ENCODE measurements around the gene SHKBP1.

The SHKBP1 gene

GRCh38 chr19:40603389-40604170, 26.9 kb downstream of the SHKBP1 start:
- DNase-seq, result peak; percentile 95

- no peak for DNase-seq
Observed at GRCh38 chr19:40604171-40604646, 27.5 kb downstream of the SHKBP1 start.

GRCh38 chr19:40604647-40605215, 28.1 kb downstream of the SHKBP1 start:
- DNase-seq, result no peak

GRCh38 chr19:40605216-40605971, 28.7 kb downstream of the SHKBP1 start:
- peak; percentile 77 for DNase-seq

DNA sequence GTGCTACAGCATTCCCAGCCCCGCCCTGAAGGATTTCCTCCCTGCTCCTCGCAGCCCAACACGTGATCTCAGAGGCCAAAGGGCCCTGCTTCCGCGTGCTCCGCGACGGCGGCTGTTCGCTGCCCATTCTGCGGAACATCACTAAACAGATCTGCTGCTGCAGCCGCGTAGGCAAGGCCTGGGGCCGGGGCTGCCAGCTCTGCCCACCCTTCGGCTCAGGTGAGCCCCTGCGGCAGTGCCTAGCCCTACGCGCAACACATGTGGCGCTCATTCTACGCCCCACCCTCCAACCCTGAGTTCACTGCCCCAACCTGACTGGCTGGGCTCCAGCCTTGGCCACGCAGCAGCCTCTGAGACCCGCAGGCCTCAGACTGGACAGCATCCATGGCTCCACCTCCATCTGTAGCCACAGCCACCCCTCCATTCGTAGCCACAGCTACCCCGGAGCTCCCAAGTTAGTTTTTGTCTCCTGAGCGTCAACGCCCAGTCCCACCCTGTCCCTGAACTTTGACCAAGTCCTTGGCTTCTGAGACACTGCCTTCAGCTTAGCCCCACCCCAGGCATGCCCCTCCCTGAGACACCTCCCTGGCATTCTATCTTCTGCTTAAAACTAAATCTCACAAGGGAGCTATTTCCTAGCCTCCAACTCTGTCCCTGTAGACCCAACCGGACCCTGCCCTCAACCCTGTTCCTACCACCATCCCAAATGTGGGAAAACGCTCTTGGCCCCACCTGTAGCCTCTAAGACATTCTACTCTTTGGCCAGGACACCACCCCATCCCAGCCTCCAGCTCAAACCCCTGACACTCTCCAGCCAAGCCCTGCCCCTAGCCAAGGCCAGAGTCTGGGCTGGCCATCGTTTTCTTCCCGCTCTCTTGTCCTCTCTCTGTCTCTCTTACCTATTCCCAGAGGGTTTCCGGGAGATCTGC, 30.9 kb downstream of the SHKBP1 start:
- DNase-seq, result no peak

DNA sequence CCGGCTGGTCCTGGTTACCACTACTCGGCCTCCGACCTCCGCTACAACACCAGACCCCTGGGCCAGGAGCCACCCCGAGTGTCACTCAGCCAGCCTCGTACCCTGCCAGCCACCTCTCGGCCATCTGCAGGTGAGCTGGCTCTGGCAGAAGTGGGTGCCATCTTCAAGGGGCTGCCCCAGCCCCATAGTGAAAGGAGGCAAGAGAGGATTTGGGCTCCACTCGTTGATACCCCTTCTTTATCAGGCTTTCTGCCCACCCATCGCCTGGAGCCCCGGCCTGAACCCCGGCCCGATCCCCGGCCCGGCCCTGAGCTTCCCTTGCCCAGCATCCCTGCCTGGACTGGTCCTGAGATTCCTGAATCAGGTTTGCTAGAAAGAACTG, 31.6 kb downstream of the SHKBP1 start:
- DNase-seq, result no peak

DNA sequence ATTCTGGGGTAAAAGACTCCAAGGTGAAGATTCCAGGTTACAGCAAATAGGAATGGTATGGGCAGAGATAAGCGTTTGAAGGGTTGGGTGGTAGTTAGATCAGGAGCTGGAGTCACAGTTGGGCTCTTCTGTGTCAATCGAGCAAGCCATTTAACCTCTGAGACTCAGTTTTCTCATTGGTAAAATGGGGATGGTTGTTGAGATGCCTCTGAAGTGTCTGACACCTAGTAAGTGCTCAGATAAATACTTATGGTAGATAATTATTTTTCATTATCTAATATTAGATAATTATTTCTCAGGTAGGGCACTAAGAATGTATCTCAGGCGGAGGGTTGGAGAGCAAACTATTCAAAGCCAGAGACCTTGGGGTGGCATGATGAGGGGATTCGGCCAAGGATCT, 32.3 kb downstream of the SHKBP1 start:
- no peak for DNase-seq

- DNase-seq, result peak; percentile 83
Observed at GRCh38 chr19:40609561-40610395, 33.1 kb downstream of the SHKBP1 start.

DNA sequence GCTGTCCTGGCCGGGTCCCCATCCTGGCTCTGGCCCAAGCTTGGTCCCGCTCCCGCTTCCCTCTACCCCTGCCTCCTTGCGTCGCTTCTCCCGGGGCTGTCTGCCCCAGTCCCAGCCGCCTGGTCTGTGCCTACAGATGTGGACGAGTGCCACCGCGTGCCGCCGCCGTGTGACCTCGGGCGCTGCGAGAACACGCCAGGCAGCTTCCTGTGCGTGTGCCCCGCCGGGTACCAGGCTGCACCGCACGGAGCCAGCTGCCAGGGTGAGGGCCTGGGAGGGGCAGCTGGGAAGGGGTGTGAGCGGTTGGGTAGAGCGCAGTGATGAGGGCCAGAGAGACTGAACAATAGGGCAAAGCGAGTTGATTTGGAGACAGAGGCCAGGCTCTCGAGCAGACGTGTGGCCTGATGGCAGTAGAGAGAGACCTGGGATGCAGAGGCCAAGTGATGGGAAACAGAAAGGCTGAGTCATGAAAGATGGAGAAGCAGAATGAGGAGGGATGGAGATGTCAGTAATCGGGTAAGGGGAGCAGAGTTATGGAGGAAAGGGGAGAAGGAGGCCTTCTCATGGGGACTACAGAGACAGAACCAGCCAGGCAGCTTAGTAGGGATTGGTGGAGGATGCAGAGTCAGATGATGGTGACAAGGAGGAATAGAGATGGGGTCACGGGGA, 33.9 kb downstream of the SHKBP1 start:
- peak; percentile 54 for DNase-seq

GRCh38 chr19:40611096-40611495, 34.4 kb downstream of the SHKBP1 start:
- DNase-seq, result no peak

DNA sequence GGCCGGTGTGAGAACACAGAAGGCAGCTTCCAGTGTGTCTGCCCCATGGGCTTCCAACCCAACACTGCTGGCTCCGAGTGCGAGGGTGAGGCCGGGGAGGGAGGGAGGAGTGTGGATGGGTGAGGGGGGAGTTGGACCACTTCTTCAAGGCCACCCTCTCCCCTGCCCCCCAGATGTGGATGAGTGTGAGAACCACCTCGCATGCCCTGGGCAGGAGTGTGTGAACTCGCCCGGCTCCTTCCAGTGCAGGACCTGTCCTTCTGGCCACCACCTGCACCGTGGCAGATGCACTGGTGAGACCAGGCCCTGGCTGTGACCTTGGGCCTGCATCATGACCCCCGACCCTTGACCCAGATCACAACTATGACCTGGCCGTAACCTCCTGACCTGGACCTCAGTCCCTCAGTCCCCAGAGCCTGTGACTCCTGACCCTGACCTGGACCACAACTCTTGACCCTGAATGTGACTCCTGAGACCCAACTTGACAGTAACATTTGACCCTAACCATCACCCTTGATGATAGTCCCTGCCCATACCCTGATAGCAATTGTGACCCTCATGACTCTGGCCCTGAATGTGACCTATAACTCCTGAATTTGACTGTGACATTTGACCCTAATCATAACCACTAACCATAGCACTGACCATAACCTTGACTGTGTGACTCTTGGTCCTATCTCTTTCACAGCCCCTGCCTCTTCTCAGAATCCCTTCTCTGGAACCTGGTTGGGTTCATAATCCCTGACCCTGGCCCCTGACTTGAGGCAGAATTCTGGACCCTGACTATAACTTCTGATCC, 35.4 kb downstream of the SHKBP1 start:
- DNase-seq, result no peak

- peak; percentile 58 for DNase-seq
Observed at GRCh38 chr19:40612831-40613689, 36.4 kb downstream of the SHKBP1 start.

- peak; percentile 79 for DNase-seq
Observed at GRCh38 chr19:40613690-40614621, 37.3 kb downstream of the SHKBP1 start.

DNA sequence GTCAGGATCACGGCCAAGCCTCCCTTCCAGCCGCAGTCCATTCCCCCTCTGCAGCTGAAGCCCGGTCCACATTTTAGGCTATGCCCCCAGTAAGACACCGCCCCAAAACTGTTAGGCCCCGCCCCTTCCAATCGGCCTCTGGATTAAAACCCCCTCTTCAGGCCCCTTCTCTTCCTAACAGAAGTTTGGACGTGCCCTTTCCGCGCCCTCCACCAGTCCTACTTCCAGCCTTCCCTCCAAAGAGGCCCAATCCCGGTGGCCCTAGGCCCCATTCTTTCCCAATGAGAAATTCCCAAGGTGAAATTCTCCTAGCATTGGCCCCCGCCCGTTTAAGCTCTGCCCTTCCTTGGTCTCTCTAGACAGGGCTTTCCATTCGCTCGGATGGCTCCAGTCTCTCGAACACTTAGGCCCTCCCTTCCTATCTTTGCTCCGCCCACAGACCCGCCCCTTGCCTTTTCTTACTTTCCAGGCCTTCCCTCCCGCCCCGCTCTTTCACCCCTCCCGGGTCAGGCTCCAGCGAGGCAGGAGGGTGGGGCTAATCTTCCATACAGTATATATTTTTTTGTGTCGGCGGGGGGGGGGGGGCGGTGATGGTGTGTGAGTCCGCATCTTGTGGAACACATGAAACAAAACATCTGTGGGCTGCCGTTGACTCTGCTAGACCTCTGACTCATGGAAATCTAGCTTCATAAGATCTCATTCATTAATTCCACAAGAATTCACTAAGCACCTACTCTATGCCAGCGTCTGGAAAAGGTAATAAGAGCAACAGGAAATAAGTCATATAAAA, 38.1 kb downstream of the SHKBP1 start:
- DNase-seq, result peak; percentile 55

DNA sequence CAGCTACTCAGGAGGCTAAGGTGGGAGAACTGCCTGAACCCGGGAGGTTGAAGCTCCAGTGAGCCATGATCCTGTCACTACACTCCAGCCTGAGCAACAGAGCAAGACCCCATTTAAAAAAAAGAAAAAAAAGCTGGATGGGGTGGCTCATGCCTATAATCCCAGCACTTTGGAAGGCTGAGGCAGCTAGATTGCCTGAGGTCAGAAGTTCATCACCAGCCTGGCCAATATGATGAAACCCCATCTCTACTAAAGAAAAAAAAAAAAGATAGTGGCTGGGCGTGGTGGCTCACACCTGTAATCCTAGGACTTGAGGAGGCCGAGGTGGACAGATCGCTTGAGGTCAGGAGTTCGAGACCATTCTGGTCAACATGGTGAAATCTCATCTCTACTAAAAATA, 39.5 kb downstream of the SHKBP1 start:
- DNase-seq, result no peak

DNA sequence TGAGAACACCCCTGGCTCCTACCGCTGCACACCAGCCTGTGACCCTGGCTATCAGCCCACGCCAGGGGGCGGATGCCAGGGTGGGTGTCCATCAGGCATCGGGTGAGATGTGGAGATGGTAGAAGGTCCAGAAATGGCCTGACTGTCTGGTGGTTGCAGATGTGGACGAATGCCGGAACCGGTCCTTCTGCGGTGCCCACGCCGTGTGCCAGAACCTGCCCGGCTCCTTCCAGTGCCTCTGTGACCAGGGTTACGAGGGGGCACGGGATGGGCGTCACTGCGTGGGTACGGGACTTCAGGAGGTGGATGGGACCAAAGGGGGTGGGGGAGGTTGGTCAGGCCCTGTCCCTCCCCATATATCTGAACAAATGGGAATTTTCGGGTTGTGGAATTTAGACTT, 40.3 kb downstream of the SHKBP1 start:
- DNase-seq, result no peak

- no peak for DNase-seq
Observed at GRCh38 chr19:40617961-40618360, 41.3 kb downstream of the SHKBP1 start.

Measured in activated gamma-delta T cell treated with Interleukin-2 at 50 U/mL for 16 hours (primary cell).